Right lobe of liver (tissue), 4 donors: Measurements from ENCODE around the gene ID3.

Experiments
- POLR2A ChIP-seq: fragments of 450-650 bp; IDR thresholded peaks from one replicate; pipeline ENCODE4 v1.6.1; 2017; ENCODE audit warnings: antibody characterized with exemption, mild to moderate bottlenecking
- TF ChIP-seq, protein P1 (sequence below), 4 donors: fragments of 200-600 bp in 3 of 4; fragments of 450-650 bp in 1 of 4; IDR thresholded peaks; one replicate each; pipeline versions ENCODE4 v1.5.1 to v1.8.0; 2016 to 2022; ENCODE audit warnings: antibody characterized with exemption in 4 of 4, mild to moderate bottlenecking in 2 of 4
- donor health status: DM: no; HTN: no; CAD: no.
- donor health status: DM: no; HTN: no; CAD: no.
- donor health status: DM: no; HTN: yes; CAD: no.

DNA sequence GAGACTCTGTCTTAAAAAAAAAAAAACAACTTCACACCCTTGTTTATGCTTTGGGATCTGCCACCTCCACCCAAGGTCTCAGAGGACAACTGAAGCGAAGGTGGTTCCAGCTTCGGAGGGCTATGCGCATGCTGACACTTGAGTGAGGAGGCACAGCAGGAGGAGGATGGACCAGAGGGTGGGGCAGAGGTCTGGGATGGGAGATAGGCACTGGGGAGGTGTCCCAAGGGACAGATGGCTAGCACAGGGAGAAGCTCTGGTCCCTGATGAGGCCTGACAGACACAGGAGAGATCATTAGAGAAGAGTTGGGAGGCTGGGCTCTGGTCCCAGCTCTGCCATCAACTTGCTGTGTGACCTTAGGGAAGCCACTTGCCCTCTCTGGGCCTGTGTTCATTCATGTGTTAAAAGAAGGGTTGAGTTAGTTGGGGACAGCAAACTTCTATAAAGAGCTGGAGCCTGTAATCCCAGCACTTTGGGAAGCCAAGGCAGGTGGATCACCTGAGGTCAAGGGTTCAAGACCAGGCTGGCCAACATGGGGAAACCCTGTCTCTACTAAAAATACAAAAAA, 45.1 kb downstream of the ID3 start:
- TF ChIP-seq, protein P1, sequence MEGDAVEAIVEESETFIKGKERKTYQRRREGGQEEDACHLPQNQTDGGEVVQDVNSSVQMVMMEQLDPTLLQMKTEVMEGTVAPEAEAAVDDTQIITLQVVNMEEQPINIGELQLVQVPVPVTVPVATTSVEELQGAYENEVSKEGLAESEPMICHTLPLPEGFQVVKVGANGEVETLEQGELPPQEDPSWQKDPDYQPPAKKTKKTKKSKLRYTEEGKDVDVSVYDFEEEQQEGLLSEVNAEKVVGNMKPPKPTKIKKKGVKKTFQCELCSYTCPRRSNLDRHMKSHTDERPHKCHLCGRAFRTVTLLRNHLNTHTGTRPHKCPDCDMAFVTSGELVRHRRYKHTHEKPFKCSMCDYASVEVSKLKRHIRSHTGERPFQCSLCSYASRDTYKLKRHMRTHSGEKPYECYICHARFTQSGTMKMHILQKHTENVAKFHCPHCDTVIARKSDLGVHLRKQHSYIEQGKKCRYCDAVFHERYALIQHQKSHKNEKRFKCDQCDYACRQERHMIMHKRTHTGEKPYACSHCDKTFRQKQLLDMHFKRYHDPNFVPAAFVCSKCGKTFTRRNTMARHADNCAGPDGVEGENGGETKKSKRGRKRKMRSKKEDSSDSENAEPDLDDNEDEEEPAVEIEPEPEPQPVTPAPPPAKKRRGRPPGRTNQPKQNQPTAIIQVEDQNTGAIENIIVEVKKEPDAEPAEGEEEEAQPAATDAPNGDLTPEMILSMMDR (IDR thresholded peaks at IDR 0.05) = no peak
- TF ChIP-seq POLR2A = no peak
